Stomach smooth muscle (tissue), 2 donors: ENCODE data around the gene RAC3.

Experiments
- H3K27ac ChIP-seq: one replicate; pipeline ENCODE4 v1.7.0; 2013; ENCODE audit warnings: mild to moderate bottlenecking, low read length, inconsistent platforms
- H3K27me3 ChIP-seq, 2 donors: one replicate each; pipeline ENCODE4 v1.7.0; 2013; ENCODE audit warnings: low read length in 2 of 2; ENCODE audit not compliant: insufficient read depth in 2 of 2, control insufficient read depth in 1 of 2
- H3K36me3 ChIP-seq, 2 donors: one replicate each; pipeline ENCODE4 v1.7.0; 2013; ENCODE audit warnings: low read length in 2 of 2; ENCODE audit not compliant: control insufficient read depth in 2 of 2, insufficient read depth in 2 of 2
- H3K4me1 ChIP-seq: one replicate; pipeline ENCODE4 v1.7.0; 2013; ENCODE audit warnings: low read length; ENCODE audit not compliant: control insufficient read depth, insufficient read depth
- H3K4me3 ChIP-seq, 2 donors: one replicate each; pipeline ENCODE4 v1.7.0; 2013; ENCODE audit warnings: low read length in 2 of 2
- H3K9ac ChIP-seq, 2 donors: one replicate each; pipeline ENCODE4 v1.7.0; 2013; ENCODE audit warnings: low read length in 2 of 2, mild to moderate bottlenecking in 1 of 2
- H3K9me3 ChIP-seq, 2 donors: one replicate each; pipeline ENCODE4 v1.7.0; 2013; ENCODE audit warnings: low read length in 2 of 2; ENCODE audit not compliant: control insufficient read depth in 2 of 2
- donor health status: healthy.
- donor health status: Pancreatic carcinoma.

Gene RAC3

GRCh38 chr17:82048571-82048971, 17.1 kb downstream of the RAC3 start:
- Histone ChIP-seq H3K9me3 (no peaks in the 10 kb centered on the region), H3K4me3 (no peak overlapping the region), H3K4me1 (peaks cover 29% of the 10 kb centered on the region), H3K27ac (no peak overlapping the region), H3K36me3 (peaks cover 7 to 14% of the 10 kb centered on the region in 2 donors), H3K27me3 (no peaks in the 10 kb centered on the region), H3K9ac (no peak overlapping the region)

DNA sequence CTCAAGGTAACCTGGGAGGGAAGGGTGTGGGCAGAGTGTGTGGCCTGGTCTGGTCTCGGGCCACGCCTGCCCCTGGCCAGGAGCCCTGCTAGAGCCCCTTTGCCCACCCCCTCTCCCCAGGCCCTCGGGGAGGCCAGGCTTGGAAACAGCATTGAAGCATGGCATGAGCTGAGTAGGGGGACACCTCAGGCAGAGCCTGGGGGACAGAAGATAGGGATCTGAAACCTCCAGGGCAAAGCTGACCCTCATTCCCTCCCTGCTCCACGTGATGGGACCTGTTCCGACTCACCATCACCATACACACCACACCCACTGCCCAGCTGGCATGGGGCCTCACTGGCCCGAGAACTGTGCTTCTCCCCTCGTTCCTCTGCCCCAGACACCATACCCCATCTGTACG, 17.6 kb downstream of the RAC3 start:
- Histone ChIP-seq H3K27me3 (no peaks in the 10 kb centered on the region), H3K4me3 (no peak overlapping the region), H3K9ac (no peak overlapping the region), H3K9me3 (no peaks in the 10 kb centered on the region), H3K27ac (no peak overlapping the region), H3K36me3 (peaks cover 11 to 14% of the 10 kb centered on the region in 2 donors), H3K4me1 (peaks cover 33% of the 10 kb centered on the region)

DNA sequence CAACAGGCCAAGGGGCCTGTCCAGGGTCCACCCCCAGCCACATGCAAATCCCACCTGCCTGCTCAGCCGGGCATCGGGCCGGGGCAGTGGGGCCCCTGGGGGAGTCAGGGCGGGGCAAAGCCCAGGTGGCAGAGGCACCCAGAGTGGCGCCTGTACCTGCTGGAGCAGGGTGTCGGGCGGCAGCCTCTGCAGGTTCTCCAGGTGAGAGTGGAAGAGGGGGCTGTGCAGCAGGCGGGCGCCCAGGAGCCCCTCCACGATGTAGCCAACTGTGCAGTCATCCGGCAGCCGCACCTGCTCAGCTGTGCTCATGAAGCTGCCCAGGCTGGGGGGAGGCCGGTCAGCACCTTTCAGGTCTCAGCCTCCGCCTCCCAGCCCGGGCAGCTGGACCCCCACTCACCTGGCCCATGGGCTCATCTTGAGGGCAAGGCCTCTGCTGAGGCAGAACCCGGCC, 18.1 kb downstream of the RAC3 start:
- H3K27me3 ChIP-seq: no peaks in the 10 kb centered on the region
- H3K4me1 ChIP-seq: peaks cover 33% of the 10 kb centered on the region
- no peak overlapping the region for H3K9ac ChIP-seq
- no peak overlapping the region for H3K27ac ChIP-seq
- no peaks in the 10 kb centered on the region for H3K9me3 ChIP-seq
- no peak overlapping the region for H3K4me3 ChIP-seq
- peaks cover 13 to 14% of the 10 kb centered on the region in 2 donors for H3K36me3 ChIP-seq

- no peak overlapping the region for H3K27ac ChIP-seq
- no peaks in the 10 kb centered on the region for H3K27me3 ChIP-seq
- H3K36me3 ChIP-seq: peaks cover 19 to 20% of the 10 kb centered on the region in 2 donors
- H3K9me3 ChIP-seq: no peaks in the 10 kb centered on the region
- peaks cover 33% of the 10 kb centered on the region for H3K4me1 ChIP-seq
- peak overlapping the region; percentile 61 to 76 for H3K9ac ChIP-seq
- H3K4me3 ChIP-seq: peak overlapping the region; percentile 66 to 89
These were observed 18.8 kb downstream of the RAC3 start for GRCh38 chr17:82050152-82050760.

GRCh38 chr17:82050761-82051641, 19.5 kb downstream of the RAC3 start:
- Histone ChIP-seq H3K36me3 (peaks cover 19 to 25% of the 10 kb centered on the region in 2 donors), H3K27ac (no peak overlapping the region), H3K4me1 (peaks cover 33% of the 10 kb centered on the region), H3K9ac (peak overlapping the region; percentile 61 to 76), H3K9me3 (no peaks in the 10 kb centered on the region), H3K4me3 (peak overlapping the region; percentile 66 to 89), H3K27me3 (no peaks in the 10 kb centered on the region)

GRCh38 chr17:82051776-82052637, 20.5 kb downstream of the RAC3 start, which contains the start of the genes GPS1 and RFNG:
Gene GPS1, plus strand, starts transcription at chr17:82051898. Its CDS starts 34 bp downstream, at chr17:82051932.
Gene RFNG, minus strand, starts transcription at chr17:82051811. Its CDS starts 45 bp downstream, at chr17:82051766.
- peaks cover 33% of the 10 kb centered on the region for H3K4me1 ChIP-seq
- no peak within 1 kb of the TSS for H3K27ac ChIP-seq
- H3K36me3 ChIP-seq: peaks cover 23 to 31% of the 10 kb centered on the region in 2 donors

GRCh38 chr17:82052638-82053059, 21.2 kb downstream of the RAC3 start:
- peaks cover 33% of the 10 kb centered on the region for H3K4me1 ChIP-seq
- H3K9me3 ChIP-seq: no peaks in the 10 kb centered on the region
- H3K4me3 ChIP-seq: peak overlapping the region; percentile 88 to 89
- no peak overlapping the region for H3K27ac ChIP-seq
- no peaks in the 10 kb centered on the region for H3K27me3 ChIP-seq
- H3K9ac ChIP-seq: peak overlapping the region; percentile 72 to 82
- peaks cover 20 to 27% of the 10 kb centered on the region in 2 donors for H3K36me3 ChIP-seq

More at GRCh38 chr17:82051776-82052637, 20.5 kb downstream of the RAC3 start, which contains the start of the genes GPS1 and RFNG:
- Histone ChIP-seq H3K9me3 (no peaks in the 10 kb centered on the region), H3K27me3 (no peaks in the 10 kb centered on the region), H3K4me3 (peak within 1 kb of the TSS; percentile 88 to 89), H3K9ac (peak within 1 kb of the TSS; percentile 76 to 82)

DNA sequence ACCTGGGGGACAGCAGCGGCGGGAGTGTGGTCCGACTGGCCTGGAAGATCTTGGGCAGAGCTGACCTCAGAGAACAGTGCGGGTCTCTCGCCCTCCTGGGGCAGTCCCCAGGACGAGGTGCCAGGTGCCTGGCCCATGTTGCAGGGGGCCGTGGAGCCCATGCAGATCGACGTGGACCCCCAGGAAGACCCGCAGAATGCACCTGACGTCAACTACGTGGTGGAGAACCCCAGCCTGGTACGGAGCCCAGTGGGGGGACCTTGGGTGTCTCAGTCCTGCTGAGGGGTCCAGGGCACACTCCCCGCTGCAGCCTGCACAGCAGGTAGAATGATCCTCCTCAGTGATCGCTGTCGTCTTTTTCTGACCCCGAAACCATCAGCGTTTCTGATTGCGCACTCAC, 21.7 kb downstream of the RAC3 start:
- H3K27ac ChIP-seq: no peak overlapping the region
- H3K36me3 ChIP-seq: peaks cover 21 to 25% of the 10 kb centered on the region in 2 donors
- H3K9ac ChIP-seq: peak overlapping the region in 1 of 2 donors; percentile 82
- no peaks in the 10 kb centered on the region for H3K9me3 ChIP-seq
- peaks cover 33% of the 10 kb centered on the region for H3K4me1 ChIP-seq
- H3K4me3 ChIP-seq: no peak overlapping the region
- H3K27me3 ChIP-seq: no peaks in the 10 kb centered on the region

DNA sequence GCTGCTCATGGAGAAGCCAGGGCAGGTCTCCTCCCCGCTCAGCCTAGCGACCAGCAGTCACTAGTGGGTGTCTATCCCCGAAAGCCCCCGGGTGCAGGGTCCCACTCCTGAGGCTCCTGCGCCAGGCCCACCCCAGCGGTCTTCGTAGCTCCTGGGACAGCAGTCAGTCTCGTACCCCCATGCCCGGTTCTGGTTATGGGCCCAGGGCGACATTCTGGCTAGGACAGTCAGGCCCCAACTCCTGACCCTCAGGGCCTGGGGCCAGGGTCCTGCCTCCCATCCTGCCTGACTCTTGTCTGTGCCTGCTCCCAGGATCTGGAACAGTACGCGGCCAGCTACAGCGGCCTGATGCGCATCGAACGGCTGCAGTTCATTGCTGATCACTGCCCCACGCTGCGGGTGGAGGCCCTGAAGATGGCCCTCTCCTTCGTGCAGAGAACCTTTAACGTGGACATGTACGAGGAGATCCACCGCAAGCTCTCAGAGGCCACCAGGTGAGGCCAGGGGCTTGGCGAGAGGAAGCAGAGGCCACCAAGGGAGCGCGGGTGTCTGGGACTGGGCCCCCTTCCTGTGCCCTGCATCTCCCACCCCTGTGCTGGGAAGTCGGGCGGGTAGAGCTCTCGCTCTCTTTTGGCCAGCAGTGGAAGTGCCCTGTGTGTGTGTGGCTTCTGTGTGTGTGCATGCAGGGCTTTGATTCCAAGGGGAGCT, 22.2 kb downstream of the RAC3 start:
- H3K9ac ChIP-seq: no peak overlapping the region
- H3K36me3 ChIP-seq: peaks cover 21 to 27% of the 10 kb centered on the region in 2 donors
- no peaks in the 10 kb centered on the region for H3K9me3 ChIP-seq
- H3K27ac ChIP-seq: no peak overlapping the region
- no peaks in the 10 kb centered on the region for H3K27me3 ChIP-seq
- H3K4me1 ChIP-seq: peaks cover 33% of the 10 kb centered on the region
- H3K4me3 ChIP-seq: no peak overlapping the region
